DND-41 (cell line): ENCODE data around the gene ACOXL.

Source experiments
- ATAC-seq: fragments of 200-7000 bp; cut with Tn5 transposase; 3 replicates; pipeline ENCODE4 v1.9.1; 2021; ENCODE audit warnings: low read depth; ENCODE audit not compliant: insufficient read depth
- DNase-seq: peaks from one replicate; pipeline ENCODE4 v3.0.0-alpha.2; 2020
- H2AFZ ChIP-seq: 2 replicates; pipeline ENCODE4 v1.6.0; 2012; ENCODE audit warnings: low read depth, low read length
- H3K27ac ChIP-seq: 2 replicates; pipeline ENCODE4 v1.5.1; 2012; ENCODE audit warnings: low read length, inconsistent platforms
- H3K27me3 ChIP-seq: fragments of 200-600 bp; sonication (generic); 2 replicates; pipeline ENCODE4 v1.6.0; 2012; ENCODE audit warnings: low read length, mild to moderate bottlenecking, inconsistent platforms; ENCODE audit not compliant: insufficient read depth, poor library complexity
- H3K36me3 ChIP-seq: 2 replicates; pipeline ENCODE4 v1.5.1; 2012; ENCODE audit warnings: low read length, inconsistent platforms; ENCODE audit not compliant: insufficient read depth
- H3K4me1 ChIP-seq: 2 replicates; pipeline ENCODE4 v1.5.1; 2012; ENCODE audit warnings: mild to moderate bottlenecking, low read length; ENCODE audit not compliant: insufficient read depth
- H3K4me2 ChIP-seq: 2 replicates; pipeline ENCODE4 v1.6.0; 2012; ENCODE audit warnings: mild to moderate bottlenecking, moderate library complexity, low read length, inconsistent platforms; ENCODE audit not compliant: insufficient read depth
- H3K4me3 ChIP-seq, 2 experiments: fragments of 200-600 bp in 1 of 2; shearing (Covaris generic) in 1 of 2; 2 replicates each; pipeline ENCODE4 v1.5.1; 2012 to 2016; ENCODE audit warnings: inconsistent platforms in 2 of 2, low read length in 2 of 2, mild to moderate bottlenecking in 2 of 2, low read depth in 1 of 2, moderate library complexity in 1 of 2
- H3K79me2 ChIP-seq: 2 replicates; pipeline ENCODE4 v1.6.0; 2012; ENCODE audit warnings: low read length, inconsistent platforms; ENCODE audit not compliant: insufficient read depth
- H3K9ac ChIP-seq: 2 replicates; pipeline ENCODE4 v1.6.0; 2012; ENCODE audit warnings: low read depth, mild to moderate bottlenecking, inconsistent platforms, low read length, moderate library complexity
- H3K9me3 ChIP-seq: 2 replicates; pipeline ENCODE4 v1.5.1; 2012; ENCODE audit warnings: low read length, moderate library complexity, mild to moderate bottlenecking, inconsistent platforms; ENCODE audit not compliant: insufficient read depth, severe bottlenecking
- H4K20me1 ChIP-seq: 2 replicates; pipeline ENCODE4 v1.6.0; 2012; ENCODE audit warnings: low read length; ENCODE audit not compliant: insufficient read depth
- CTCF ChIP-seq: IDR thresholded peaks from 2 replicates; pipeline ENCODE4 v1.5.1; 2012; ENCODE audit warnings: borderline replicate concordance, low read length, moderate library complexity, mild to moderate bottlenecking; ENCODE audit not compliant: poor library complexity, severe bottlenecking; ENCODE audit errors: extremely low read depth
- EZH2 ChIP-seq: IDR thresholded peaks from 3 replicates; pipeline ENCODE4 v1.6.1; 2012; ENCODE audit warnings: borderline replicate concordance, low read depth, mild to moderate bottlenecking, moderate library complexity, low read length, inconsistent platforms; ENCODE audit not compliant: severe bottlenecking

Gene ACOXL

GRCh38 chr2:110812726-110813645 is 80.6 kb downstream of the ACOXL start:
- Histone ChIP-seq H3K27ac (peak overlapping the region; percentile 19), H2AFZ (peak overlapping the region; percentile 13; the same call in 1 of the 2 replicates)
- TF ChIP-seq EZH2: no peak
- TF ChIP-seq CTCF: no peak

GRCh38 chr2:110813896-110814295 is 81.5 kb downstream of the ACOXL start:
- TF ChIP-seq CTCF (no peak), EZH2 (no peak)
- H3K9ac ChIP-seq: no peak overlapping the region
- peak overlapping the region; percentile 19 for H3K27ac ChIP-seq
- H3K79me2 ChIP-seq: no peaks in the 10 kb centered on the region
- no peaks in the 10 kb centered on the region for H3K36me3 ChIP-seq
- H3K9me3 ChIP-seq: no peaks in the 10 kb centered on the region
- no peak overlapping the region for H3K4me2 ChIP-seq
- no peak overlapping the region for H2AFZ ChIP-seq
- H3K4me3 ChIP-seq: no peak overlapping the region
- H4K20me1 ChIP-seq: no peaks in the 10 kb centered on the region
- no peak for ATAC-seq
- no peaks in the 10 kb centered on the region for H3K27me3 ChIP-seq
- H3K4me1 ChIP-seq: peaks cover 36% of the 10 kb centered on the region
- no peak for DNase-seq

More at GRCh38 chr2:110812726-110813645, 80.6 kb downstream of the ACOXL start:
- peaks cover 36% of the 10 kb centered on the region for H3K4me1 ChIP-seq
- no peaks in the 10 kb centered on the region for H3K79me2 ChIP-seq
- no peaks in the 10 kb centered on the region for H3K36me3 ChIP-seq
- peak; percentile 43 for ATAC-seq
- no peak for DNase-seq
- H3K9ac ChIP-seq: no peak overlapping the region
- H3K4me2 ChIP-seq: no peak overlapping the region
- no peaks in the 10 kb centered on the region for H3K27me3 ChIP-seq
- H3K4me3 ChIP-seq: no peak overlapping the region
- no peaks in the 10 kb centered on the region for H4K20me1 ChIP-seq
- no peaks in the 10 kb centered on the region for H3K9me3 ChIP-seq

GRCh38 chr2:110815938-110816337 is 83.6 kb downstream of the ACOXL start:
- Histone ChIP-seq H3K9me3 (no peaks in the 10 kb centered on the region), H3K27me3 (no peaks in the 10 kb centered on the region), H3K79me2 (no peaks in the 10 kb centered on the region), H3K4me3 (no peak overlapping the region), H3K9ac (no peak overlapping the region), H3K4me2 (no peak overlapping the region), H2AFZ (no peak overlapping the region), H3K27ac (no peak overlapping the region), H3K36me3 (no peaks in the 10 kb centered on the region), H3K4me1 (peaks cover 44% of the 10 kb centered on the region), H4K20me1 (no peaks in the 10 kb centered on the region)
- no peak for DNase-seq
- ATAC-seq: no peak
- no peak for TF ChIP-seq EZH2
- no peak for TF ChIP-seq CTCF
